ENCODE measurements around the gene ZFP1. TPM values are rescaled to one million over a fixed set of nuclear protein-coding genes. Genes with fewer than 3 reads are reported as not detected.
A peak's percentile ranks its signal among the peaks of the same experiment; 100 is the strongest.

ZFP1 gene
- total and polyA plus RNA-seq, 2 experiments from 2014 or later = 4.8 to 12.5 TPM

- TF ChIP-seq, protein P1, sequence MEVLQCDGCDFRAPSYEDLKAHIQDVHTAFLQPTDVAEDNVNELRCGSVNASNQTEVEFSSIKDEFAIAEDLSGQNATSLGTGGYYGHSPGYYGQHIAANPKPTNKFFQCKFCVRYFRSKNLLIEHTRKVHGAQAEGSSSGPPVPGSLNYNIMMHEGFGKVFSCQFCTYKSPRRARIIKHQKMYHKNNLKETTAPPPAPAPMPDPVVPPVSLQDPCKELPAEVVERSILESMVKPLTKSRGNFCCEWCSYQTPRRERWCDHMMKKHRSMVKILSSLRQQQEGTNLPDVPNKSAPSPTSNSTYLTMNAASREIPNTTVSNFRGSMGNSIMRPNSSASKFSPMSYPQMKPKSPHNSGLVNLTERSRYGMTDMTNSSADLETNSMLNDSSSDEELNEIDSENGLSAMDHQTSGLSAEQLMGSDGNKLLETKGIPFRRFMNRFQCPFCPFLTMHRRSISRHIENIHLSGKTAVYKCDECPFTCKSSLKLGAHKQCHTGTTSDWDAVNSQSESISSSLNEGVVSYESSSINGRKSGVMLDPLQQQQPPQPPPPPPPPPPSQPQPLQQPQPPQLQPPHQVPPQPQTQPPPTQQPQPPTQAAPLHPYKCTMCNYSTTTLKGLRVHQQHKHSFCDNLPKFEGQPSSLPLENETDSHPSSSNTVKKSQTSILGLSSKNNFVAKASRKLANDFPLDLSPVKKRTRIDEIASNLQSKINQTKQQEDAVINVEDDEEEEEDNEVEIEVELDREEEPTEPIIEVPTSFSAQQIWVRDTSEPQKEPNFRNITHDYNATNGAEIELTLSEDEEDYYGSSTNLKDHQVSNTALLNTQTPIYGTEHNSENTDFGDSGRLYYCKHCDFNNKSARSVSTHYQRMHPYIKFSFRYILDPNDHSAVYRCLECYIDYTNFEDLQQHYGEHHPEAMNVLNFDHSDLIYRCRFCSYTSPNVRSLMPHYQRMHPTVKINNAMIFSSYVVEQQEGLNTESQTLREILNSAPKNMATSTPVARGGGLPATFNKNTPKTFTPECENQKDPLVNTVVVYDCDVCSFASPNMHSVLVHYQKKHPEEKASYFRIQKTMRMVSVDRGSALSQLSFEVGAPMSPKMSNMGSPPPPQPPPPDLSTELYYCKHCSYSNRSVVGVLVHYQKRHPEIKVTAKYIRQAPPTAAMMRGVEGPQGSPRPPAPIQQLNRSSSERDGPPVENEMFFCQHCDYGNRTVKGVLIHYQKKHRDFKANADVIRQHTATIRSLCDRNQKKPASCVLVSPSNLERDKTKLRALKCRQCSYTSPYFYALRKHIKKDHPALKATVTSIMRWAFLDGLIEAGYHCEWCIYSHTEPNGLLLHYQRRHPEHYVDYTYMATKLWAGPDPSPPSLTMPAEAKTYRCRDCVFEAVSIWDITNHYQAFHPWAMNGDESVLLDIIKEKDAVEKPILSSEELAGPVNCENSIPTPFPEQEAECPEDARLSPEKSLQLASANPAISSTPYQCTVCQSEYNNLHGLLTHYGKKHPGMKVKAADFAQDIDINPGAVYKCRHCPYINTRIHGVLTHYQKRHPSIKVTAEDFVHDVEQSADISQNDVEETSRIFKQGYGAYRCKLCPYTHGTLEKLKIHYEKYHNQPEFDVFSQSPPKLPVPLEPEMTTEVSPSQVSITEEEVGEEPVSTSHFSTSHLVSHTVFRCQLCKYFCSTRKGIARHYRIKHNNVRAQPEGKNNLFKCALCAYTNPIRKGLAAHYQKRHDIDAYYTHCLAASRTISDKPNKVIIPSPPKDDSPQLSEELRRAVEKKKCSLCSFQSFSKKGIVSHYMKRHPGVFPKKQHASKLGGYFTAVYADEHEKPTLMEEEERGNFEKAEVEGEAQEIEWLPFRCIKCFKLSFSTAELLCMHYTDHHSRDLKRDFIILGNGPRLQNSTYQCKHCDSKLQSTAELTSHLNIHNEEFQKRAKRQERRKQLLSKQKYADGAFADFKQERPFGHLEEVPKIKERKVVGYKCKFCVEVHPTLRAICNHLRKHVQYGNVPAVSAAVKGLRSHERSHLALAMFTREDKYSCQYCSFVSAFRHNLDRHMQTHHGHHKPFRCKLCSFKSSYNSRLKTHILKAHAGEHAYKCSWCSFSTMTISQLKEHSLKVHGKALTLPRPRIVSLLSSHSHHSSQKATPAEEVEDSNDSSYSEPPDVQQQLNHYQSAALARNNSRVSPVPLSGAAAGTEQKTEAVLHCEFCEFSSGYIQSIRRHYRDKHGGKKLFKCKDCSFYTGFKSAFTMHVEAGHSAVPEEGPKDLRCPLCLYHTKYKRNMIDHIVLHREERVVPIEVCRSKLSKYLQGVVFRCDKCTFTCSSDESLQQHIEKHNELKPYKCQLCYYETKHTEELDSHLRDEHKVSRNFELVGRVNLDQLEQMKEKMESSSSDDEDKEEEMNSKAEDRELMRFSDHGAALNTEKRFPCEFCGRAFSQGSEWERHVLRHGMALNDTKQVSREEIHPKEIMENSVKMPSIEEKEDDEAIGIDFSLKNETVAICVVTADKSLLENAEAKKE (CRISPR knock-in tag; IDR thresholded peaks at IDR 0.05) = no peak
- no peak for TF ChIP-seq EZH2phosphoT487 (IDR thresholded peaks at IDR 0.05; ENCODE audit: unreplicated experiment)
- TF ChIP-seq NANOG (IDR thresholded peaks at IDR 0.05; ENCODE audit: borderline replicate concordance) = no peak
- no peak for TF ChIP-seq CREB1 (CRISPR knock-in tag; IDR thresholded peaks at IDR 0.05; ENCODE audit: low read depth)
- TF ChIP-seq EZH2 (IDR thresholded peaks at IDR 0.05; ENCODE audit: low read depth, unreplicated experiment) = no peak
These were observed 49.2 kb upstream of the ZFP1 start (continued) for GRCh38 chr16:75099075-75099667.

DNA sequence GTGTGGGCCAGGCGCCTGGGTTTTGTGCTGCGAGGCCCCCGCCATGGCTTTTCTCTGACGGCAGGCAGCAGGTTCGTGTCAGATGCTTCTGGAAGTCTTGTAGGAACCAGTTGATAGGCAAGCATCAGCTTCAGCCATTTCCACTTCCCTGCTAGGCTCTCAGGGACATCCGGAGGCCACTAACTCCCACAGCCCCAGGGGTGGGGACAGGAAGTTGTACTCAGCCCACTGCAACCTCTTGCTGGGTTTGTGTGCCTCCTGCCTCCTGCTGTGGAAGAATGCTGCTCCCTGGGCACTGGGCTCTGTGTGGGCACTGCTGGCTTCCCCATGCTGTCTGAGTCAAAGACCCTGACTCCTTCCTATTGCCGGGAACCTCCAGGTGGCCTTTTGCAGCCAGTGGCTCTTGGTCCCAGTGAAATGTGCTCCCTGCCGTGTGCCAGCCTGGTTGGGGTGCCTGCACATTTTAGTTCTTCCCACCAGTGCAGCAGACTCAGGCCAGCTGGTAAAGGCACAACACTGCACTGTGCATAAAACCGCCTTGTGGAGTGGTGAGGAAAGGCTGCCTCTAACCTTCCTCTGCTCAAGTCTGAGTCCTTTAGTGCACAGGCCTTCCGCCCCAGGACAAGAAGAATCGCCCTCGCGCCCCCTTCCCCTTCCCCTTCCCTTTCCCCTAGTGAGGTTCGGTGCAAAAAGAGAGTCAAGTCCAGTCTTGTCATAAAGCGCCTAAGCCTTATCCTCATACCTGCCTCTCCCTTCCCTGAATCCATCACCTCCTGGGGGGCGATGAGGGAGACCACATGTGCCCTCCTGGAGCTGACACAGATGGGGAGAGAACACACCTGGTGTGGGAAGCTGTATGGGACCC lies 48.4 kb upstream of the ZFP1 start:
- peaks cover 2% of the 10 kb centered on the region; the same call in 1 of the 2 replicates for H3F3A ChIP-seq (replicated peaks; ENCODE audit: low read depth)
- Mint-ChIP-seq H3K36me3 (ENCODE audit: low read depth) (peaks cover 15% of the 10 kb centered on the region; the same call in 2 of the 3 replicates), H3K27me3 (ENCODE audit: insufficient read depth, low read depth, poor library complexity) (peaks cover 21% of the 10 kb centered on the region), H3K27ac (peak overlapping the region; percentile 80), H3K9me3 (no peaks in the 10 kb centered on the region), H3K4me1 (peaks cover 54% of the 10 kb centered on the region), H3K4me3 (no peak overlapping the region)
- no peaks in the 10 kb centered on the region for H3K36me3 ChIP-seq (ENCODE audit: insufficient read depth)
- H3K27ac ChIP-seq (ENCODE audit: low read depth) = peak overlapping the region; percentile 80; the same call in 1 of the 2 replicates
- no peak for TF ChIP-seq EZH2phosphoT487 (IDR thresholded peaks at IDR 0.05; ENCODE audit: unreplicated experiment)
- no peaks in the 10 kb centered on the region for H3K9me2 ChIP-seq (ENCODE audit: insufficient read depth)
- peaks cover 37% of the 10 kb centered on the region for H3K4me1 ChIP-seq (ENCODE audit: insufficient read depth)
- DNase-seq (ENCODE audit: low spot score) (no peak), ATAC-seq (peak; percentile 16)
- H4K20me1 ChIP-seq (replicated peaks; ENCODE audit: insufficient read depth) = peaks cover 8% of the 10 kb centered on the region; the same call in 1 of the 2 replicates
- H3K79me2 ChIP-seq (replicated peaks; ENCODE audit: insufficient read depth) = peaks cover 15% of the 10 kb centered on the region
- H3K27me3 ChIP-seq (ENCODE audit: insufficient read depth) = no peaks in the 10 kb centered on the region
- no peak overlapping the region for H3K4me3 ChIP-seq
- 0 out of 2 replicates have a peak overlapping the region, but pooled peaks have one; percentile 38 for H3K4me2 ChIP-seq
- H2AFZ ChIP-seq = no peak overlapping the region
